HG03439 (cell line): ENCODE data around the gene CDYL2.
"Not testable (repeated sequence)": the region's sequence is repeated elsewhere in the genome, so short reads cannot be mapped to it uniquely, and the experiment has no call there.

Experiments used
- ATAC-seq: cut with Tn5 transposase; IDR thresholded peaks from one replicate; pipeline ENCODE4 v1.9.1; 2021; ENCODE audit warnings: mild to moderate bottlenecking, moderate library complexity; ENCODE audit not compliant: unreplicated experiment

CDYL2 gene

DNA sequence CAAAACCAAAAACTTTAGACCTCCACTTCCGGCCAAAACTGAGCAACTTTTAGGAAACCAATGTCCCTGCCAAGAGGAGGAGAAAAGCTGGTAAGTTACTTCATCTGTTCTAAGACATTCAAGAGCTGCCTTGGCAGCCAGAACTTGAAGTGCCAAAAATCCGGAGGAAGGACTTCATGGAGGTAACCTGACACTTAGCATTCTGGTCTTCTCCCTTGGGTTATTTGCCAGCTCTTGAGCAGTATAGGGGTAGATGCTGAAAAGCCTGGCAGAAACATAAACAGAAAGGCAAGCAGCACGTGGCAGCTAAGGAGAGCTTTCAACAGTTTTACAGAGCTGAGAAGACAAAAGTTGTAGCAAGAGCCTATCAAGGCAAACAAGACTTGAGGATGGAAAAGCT lies 53.2 kb downstream of the CDYL2 start:
- ATAC-seq = no peak

DNA sequence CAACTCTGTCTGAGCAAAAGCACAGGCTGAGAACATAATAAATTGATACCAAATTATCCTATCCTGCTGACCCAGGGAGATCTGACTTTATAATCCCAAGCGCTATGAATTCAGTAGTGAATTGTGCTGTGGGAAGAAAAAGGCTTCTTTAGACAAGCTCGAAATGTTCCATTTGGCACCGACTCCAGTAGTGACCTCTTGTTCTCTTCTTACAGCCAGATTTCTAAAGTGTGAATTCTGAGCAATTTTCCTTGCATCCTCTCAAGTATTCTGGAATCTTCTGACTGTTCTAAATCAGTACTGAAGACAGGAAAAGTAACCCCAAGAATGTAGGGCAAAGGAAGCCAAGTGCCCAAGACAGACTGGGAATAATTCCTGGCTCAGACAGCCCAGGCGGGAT lies 58.2 kb downstream of the CDYL2 start:
- no peak for ATAC-seq

DNA sequence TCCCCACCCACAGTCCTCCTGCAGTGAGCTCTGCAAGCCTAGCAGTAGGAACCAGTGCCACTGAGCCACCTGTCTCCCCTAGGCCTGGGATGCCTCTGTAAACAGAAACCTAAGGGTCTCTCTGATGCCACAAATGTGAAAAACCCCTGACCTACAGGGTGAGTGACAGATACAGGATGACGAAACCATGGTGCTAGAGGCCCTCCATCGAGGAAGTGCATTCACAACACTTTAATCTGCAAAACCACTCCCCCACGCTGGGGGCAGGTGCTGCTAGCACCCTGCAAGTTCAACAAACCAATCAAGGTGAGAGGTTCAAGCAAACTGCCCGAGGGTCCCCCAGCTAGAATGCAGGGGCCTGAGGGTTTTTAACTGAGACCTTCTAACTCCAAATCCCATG lies 59.5 kb downstream of the CDYL2 start:
- ATAC-seq = no peak

DNA sequence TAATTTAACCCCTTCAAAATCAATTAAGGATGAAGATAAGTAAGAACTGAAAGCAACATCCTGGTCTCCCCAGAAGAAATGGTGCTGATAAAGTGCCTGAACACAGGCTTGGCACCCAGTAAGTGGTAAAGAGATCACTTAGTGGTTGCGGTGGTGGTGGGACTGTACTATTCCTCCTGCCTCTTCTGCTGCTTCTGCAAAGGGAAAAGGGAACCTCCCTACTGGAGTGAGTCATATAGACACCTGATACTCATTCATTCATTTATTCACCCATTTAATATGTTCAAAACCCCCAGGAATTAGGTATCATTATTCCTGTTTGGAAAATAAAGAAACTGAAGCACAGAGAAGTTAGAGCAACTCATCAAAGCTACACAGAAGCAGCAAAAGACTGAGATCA lies 60.6 kb downstream of the CDYL2 start:
- no peak for ATAC-seq

DNA sequence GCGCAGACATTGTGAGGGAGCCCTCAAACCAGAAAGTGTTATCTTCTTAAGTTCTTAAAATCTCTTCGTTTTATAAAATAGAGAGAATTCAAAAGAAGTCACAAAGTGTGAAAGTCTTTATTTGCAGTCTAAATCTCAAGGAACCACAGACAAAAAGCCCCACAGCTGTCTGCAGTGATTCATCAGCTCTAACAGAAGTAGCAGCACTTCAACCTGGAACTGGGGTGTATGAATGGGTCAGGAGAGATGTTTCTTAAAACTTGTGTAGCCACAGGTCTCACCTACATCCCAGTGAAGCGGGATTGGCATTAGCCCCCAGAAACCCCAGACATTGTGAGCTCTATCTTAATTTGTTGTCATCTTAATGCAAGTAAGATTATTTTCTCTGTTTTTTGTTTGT lies 61.1 kb downstream of the CDYL2 start:
- ATAC-seq = no peak

DNA sequence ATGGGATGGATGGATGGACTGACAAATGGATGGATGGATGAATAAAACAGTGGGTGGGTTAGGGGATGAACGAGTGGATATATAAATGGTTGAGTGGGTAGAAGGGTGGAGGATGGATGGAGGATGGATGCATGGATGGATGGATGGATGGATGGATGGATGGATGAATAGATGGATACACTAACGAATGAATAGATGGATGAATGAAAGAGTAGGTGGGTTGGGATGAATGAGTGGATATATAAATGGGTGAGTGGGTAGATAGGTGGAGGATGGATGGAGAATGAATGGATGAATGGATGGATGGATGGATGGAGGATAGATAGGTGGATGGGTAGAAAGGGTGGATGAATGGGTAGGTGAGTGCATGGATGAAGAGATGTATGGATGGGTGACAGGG lies 62.1 kb downstream of the CDYL2 start:
- no peak for ATAC-seq

DNA sequence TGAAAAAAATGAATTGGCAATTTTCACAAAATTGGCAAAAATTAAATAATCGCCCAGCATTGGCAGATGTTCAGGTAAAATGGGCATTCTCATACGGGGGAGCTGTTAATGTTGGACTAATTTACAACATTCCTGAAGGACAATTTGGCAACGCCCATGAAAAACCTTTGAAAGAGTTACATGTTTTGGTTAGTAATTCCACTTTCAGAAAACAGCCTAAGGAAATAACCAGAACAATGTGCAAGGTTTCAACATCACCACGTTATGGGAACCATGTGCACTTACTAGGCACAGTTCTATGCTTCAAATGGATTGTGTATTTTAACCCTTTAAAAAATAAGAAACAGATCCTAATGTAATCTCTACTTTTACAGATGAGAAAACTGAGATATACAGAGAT lies 62.7 kb downstream of the CDYL2 start:
- no peak for ATAC-seq

DNA sequence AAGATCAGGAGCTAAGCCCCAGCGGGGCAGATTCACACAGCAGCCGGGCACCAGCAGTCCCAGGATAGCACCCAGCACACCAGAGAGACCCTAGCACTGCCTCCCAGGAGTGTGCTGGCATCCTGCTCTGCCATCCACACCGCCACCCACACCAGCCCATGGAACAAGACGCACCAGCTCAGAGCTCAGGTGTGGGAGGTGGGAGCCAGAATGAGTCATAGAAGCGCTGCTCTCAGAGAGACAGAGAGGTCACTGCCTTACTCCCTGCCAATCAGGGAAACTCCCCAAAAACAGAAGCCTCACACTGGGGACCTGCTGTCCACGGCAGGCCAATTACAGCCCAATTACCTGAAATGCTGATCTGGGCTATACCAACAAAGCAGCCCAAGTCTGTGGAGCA lies 64.9 kb downstream of the CDYL2 start:
- ATAC-seq = no peak

DNA sequence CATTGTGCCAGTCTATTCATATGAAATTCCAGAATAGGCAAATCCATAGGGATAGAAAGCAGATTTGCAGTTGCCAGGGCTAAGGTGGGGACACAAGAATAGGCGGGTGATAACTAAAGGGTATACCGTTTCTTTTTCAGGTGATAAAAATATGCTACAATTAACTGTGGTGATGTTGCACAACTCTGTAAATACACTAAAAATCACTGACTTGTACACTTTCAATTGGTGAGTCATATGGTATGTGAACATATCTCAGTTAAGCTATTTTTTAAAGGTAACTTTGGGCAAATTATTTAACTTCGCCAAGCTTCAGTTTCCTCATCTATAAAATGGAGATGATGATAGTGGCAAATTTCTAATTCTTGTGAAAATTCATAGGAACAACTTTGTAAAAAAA lies 65.9 kb downstream of the CDYL2 start:
- no peak for ATAC-seq

DNA sequence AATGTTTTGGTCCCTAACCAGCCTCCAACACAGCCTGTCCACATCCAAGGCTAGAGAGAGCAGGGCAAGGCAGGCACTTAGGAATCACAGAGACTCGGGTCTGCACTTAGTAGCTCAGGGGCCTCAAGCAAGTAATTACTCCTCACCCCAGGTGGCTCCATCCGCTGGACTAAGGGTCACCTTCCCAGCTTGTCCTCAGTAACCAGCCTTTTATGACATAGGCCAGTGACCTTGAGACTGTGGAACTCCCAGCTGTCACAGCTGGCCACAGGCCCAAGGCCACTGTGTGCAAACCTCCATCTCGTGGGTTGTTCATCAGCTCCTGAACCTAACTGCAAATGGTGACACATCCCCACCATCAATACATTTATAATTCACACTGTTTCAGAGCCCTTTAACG lies 68.6 kb downstream of the CDYL2 start:
- ATAC-seq = no peak

DNA sequence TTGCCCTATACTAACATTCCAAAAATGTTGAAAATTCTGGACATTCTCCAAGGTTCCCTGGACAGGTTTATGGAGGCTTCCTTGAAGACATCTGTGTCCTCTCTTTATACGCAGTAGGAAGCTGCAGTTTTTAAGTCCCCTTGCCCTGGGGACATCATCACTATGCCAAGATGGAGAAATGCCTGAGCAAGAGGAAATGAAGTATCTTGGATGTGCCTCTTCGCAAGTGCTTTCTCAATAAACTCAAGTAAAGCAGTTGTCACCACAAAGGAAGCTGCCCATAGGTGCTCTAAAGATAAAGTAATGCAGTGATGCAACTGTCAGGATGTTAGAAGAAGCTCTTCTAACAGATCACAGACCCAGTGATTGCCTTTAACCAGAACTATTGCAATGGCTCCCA lies 71.0 kb downstream of the CDYL2 start:
- ATAC-seq = no peak

DNA sequence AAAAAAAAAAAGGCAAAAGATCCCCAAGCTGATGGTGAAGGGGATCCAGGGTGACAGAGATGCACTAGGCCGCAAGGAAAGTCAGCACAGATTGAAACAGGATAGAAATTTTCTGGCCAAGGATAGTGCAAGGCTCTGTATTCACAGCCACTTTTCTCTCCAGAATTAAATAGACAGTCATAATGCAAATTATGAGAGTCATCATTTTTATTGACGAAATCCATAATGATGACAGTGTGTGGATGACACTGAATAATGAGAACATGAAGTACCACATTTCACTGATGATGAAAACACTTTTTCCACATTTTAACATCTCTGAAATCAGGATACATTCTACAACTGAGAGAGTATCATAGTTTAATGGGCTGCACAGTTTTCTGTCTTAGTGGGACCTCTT lies 72.5 kb downstream of the CDYL2 start:
- ATAC-seq = no peak

DNA sequence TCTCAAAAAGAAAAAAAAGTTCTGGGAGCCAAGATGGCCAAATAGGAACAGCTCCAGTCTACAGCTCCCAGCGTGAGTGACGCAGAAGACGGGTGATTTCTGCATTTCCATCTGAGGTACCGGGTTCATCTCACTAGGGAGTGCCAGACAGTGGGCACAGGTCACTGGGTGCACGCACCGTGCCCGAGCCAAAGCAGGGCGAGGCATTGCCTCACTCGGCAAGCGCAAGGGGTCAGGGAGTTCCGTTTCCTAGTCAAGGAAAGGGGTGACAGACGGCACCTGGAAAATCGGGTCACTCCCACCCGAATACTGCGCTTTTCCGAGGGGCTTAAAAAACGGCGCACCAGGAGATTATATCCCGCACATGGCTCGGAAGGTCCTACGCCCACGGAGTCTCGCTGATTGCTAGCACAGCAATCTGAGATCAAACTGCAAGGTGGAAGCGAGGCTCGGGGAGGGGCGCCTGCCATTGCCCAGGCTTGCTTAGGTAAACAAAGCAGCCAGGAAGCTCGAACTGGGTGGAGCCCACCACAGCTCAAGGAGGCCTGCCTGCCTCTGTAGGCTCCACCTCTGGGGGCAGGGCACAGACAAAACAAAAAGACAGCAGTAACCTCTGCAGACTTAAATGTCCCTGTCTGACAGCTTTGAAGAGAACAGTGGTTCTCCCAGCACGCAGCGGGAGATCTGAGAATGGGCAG lies 77.2 kb downstream of the CDYL2 start:
- ATAC-seq = not testable (repeated sequence)

DNA sequence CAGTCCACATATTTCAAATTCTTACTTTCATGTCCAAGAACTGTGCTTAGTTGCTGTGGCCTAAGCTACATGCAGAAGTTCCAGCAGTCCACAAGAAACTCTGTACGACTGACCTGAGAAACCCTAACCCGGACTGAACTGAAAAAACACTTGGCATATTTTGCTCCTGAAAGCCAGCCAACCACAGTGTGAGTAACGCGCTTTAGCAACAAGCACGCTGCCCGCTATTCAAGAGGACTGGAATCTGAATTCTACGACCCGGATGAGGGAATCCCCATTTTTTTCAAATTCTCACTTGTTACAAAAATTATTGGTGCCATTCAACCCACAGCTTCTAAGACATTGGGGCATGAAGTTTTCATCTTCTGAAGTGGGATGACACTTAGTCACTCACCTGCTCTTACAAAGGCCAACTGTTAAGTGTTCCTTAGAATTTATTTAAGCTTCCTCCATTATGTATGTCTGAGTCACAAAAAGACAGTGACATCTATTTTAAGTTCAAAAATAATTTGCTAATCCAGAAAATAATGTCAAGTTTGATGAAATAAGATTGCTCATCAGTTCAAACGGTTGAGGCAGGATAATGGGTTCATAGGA lies 78.7 kb downstream of the CDYL2 start:
- no peak for ATAC-seq

DNA sequence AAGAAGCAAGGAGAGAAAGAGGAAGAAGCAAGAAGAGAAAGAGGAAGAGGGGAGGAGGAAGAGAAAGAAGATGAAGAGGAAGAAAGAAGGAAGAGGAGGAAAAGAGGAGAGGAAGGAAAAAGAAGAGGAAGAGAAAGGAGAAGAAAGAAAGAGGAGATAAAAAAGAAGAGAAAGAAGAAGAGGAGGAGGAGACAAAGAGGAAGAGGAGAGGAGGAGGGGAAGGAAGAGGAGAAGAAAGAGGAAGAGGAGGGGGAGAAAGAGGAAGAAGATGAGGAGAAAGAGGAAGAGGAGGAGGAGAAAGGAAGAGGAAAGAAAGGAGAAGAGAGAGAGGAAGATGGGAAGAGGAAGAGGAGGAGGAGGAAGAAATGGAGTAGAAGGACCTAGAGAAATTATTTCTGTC lies 80.4 kb downstream of the CDYL2 start:
- no peak for ATAC-seq

DNA sequence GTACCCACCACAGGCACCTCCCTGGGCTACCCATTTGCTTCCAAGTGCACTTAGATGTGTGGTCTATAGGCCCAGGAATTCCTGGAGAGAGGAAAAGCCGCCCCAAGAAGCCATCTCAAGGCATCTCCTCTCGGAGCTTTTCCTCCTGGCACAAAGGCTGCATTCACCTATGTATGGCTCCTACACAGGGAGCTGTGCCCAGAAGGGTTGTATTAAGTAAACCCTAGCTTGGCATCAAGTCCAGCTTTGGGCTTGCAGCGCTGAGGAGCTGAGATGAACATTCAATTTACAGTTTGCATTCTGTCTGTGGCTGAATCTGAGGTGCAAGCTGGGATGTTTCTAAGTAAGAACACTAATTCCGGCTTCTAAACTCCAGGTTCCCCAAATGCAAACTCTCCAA lies 81.3 kb downstream of the CDYL2 start:
- ATAC-seq = no peak

DNA sequence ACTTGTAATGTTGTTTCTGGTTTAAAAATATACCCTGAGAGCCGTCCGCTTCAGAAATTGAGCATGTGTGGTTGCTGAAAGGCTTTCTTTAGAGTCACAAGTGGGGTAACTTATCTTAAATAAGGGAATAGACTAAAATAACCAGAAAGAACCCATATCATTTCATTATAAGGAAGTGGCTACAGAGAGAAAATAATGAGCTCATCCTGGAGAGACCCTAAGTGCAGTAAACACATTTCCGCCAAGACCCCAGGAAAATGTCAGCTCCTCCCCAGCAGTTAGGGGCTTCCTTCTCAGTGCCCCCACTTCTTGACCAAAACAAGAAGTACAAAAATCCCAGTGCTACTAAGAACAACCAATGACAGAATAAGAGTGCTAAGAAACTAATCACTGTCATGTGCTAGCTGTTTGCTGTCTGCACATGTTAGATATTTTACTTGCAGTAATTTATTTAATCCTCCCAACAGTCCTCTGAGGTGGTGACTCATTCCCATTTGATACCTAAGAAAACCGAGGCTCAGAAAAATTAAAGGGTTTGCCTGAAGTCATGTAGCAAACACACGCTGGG lies 83.5 kb downstream of the CDYL2 start:
- ATAC-seq = no peak

DNA sequence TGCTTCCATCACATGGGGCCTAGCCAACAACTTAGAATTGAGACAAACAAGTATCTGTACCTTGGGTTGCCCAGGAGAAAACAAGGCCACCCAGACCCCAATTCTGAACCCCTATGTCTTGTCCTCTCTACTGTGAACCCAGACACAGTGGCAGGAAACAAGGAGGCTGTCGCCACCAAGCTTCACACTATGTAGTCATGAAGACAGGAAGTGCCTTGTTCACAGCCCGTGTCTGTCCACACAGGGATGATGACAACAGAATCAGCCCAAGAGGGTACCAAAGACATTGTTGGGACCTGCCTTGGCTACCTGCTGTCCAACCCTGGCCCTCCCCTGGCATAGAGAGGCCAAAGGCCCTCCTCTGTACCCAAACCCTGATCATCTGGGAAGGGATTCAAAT lies 84.8 kb downstream of the CDYL2 start:
- no peak for ATAC-seq

DNA sequence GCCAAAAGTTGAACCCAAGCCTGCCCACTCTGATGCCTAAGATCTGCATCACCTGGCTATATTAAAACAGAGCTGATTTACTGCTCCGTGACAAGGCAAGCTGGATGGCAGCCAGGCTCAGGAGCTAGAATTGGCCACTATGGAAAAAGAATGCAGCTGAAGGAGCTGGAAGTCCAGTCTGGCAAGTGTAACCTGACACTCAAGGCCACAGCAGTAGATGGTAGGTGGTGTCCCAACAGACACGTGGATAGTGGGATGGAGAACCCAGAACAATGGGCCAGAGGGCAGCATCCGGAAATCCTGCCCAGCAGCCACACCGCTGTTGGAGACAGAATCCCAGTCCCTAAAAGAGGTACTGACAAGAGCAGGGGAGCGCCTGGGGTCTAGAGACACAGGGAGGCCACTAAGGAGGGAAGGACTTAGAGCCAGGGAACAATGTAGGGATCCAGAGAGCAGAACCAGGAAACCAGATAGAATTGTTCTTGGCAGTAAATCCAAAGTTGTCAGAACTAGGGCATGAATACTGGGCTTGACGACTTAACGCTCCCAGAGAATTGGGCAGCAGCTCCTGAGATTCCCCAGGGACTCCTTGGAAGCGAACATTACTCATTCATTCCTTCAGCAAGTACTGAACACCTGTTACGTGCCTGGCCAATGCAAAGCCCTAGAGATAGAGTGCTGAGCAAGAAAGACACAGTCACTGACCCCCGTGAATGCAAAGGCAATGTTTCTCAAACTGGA lies 85.7 kb downstream of the CDYL2 start:
- no peak for ATAC-seq

DNA sequence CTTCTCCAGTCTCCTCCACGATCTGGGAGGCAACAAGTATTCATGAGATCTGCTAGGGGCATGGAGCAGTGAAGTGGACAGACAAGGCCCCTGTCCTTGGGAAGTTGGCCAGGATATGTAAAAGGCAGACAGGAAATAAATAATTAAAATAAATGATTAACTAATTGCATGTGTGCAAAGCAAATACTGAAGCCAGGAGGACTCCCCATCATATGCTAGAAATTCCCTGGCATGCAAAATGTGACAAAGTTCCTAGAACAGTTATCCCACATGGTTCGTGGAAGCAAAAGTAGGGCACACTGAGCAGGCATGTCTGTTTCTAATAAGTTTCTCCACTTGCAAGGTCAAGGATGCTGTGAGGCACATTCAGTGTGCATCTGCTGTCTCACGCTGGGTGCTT lies 86.8 kb downstream of the CDYL2 start:
- ATAC-seq = no peak

DNA sequence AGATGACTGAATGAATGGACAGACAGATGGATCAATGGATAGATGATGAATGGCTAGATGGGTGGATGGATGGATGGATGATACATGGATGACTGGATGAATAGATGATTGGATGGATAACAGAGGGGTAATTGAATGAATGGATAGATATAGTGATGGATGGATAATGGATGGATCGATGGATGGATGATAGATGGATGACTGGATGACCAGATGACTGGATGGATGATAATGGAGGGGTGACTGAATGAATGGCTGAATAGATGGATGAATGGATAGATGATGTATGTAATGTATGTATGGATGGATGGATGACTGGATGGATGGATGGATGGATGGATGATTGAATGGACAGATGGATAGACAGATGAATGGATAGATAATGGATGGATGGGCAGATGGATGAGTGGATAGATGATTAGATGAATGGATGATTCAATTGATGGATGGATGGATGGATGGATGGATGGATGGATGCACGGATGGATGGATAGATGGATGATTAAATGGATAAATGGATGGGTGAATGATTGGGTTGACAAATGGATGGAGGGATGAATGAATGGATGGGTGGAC lies 87.7 kb downstream of the CDYL2 start:
- ATAC-seq = no peak

DNA sequence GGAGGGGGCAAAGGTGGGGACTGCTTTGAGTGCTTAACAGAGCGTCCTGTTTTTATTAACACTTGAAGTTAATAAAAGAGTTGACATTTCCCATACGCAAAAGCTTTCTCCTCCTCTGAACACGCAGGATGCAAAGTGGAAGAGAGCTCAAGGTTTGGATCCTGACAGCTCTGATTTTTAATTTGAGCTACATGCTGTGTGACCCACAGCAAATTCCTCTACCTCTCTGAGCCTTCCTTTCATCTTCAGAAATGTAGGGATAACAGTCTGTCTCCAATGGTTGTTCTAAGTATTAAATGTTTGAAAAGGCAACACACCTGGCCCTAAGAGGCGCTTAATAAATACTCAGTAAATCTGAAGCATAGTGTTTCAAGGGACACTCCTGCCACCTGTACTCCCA lies 93.0 kb downstream of the CDYL2 start:
- ATAC-seq = no peak
